Keratinocyte (primary cell): ENCODE measurements around the gene CLEC17A.

Source experiments
- EZH2 ChIP-seq: IDR thresholded peaks from one replicate; pipeline ENCODE4 v1.6.1; 2012; ENCODE audit warnings: inconsistent platforms, mild to moderate bottlenecking, low read length, moderate library complexity
- TF ChIP-seq, protein P1 (sequence below), 3 experiments: IDR thresholded peaks in 1 of 3; conservative IDR thresholded peaks in 1 of 3; optimal IDR thresholded peaks in 1 of 3; 2 replicates in 2 of 3; 3 replicates in 1 of 3; pipeline versions ENCODE3 to v1.5.1; 2011; ENCODE audit warnings: low read length in 3 of 3, mild to moderate bottlenecking in 3 of 3, moderate library complexity in 2 of 3, control low read depth in 1 of 3, inconsistent platforms in 1 of 3; ENCODE audit not compliant: insufficient read depth in 2 of 3; ENCODE audit errors: extremely low read depth in 1 of 3

DNA sequence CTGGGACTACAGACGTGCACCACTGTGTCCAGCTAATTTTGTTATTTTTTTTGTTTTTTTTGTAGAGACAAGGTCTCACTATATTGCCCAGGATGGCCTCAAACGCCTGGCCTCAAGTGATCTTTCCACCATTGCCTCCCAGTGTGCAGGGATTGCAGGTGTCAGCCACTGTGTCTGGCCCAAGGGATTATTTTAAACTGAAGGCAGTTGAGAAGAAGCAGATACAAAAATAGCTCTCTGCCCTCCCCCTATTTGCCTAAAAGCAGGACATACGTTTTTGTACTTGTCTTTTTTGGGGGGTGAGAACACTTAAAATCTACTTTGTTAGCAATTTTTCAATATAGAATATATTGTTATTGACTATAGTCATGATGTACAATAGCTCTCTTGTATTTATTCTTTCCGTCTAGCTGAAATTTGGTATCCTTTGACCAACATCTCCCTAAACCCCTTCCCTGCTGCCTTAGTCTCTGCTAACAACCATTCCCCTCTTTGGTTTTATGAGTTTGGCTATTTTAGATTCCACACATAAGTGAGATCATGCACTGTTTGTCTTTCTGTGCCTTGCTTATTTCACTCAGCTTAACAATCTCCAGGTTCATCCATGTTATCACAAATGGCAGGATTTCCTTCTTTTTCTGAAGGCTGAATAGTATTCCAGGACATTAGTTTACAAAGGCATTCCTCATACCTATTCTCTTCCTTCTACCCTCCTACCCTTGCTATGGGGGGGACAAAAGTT lies 56.8 kb downstream of the CLEC17A start:
- TF ChIP-seq EZH2 = no peak
- TF ChIP-seq, protein P1, sequence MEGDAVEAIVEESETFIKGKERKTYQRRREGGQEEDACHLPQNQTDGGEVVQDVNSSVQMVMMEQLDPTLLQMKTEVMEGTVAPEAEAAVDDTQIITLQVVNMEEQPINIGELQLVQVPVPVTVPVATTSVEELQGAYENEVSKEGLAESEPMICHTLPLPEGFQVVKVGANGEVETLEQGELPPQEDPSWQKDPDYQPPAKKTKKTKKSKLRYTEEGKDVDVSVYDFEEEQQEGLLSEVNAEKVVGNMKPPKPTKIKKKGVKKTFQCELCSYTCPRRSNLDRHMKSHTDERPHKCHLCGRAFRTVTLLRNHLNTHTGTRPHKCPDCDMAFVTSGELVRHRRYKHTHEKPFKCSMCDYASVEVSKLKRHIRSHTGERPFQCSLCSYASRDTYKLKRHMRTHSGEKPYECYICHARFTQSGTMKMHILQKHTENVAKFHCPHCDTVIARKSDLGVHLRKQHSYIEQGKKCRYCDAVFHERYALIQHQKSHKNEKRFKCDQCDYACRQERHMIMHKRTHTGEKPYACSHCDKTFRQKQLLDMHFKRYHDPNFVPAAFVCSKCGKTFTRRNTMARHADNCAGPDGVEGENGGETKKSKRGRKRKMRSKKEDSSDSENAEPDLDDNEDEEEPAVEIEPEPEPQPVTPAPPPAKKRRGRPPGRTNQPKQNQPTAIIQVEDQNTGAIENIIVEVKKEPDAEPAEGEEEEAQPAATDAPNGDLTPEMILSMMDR (optimal IDR thresholded peaks at IDR 0.05 in 1 of 3, IDR thresholded peaks at IDR 0.05 in 1 of 3, conservative IDR thresholded peaks at IDR 0.05 in 1 of 3; ENCODE audit: extremely low read depth in 1 of 3, insufficient read depth in 2 of 3, low read length in 3 of 3) = no peak
